ENCODE measurements around the gene IZUMO1.

GRCh38 chr19:48795685-48796070 is 49.0 kb upstream of the IZUMO1 start:
- TF ChIP-seq HNRNPLL (IDR thresholded peaks at IDR 0.05; ENCODE audit: low read depth, low read length, poor library complexity, severe bottlenecking) (no peak), JUND (CRISPR knock-in tag; IDR thresholded peaks at IDR 0.05) (no peak), EP300 (IDR thresholded peaks at IDR 0.05; ENCODE audit: low read depth in 2 of 2, low read length in 2 of 2) (no peak), EP300 (CRISPR knock-in tag; IDR thresholded peaks at IDR 0.05; ENCODE audit: borderline replicate concordance) (no peak), POLR2A (IDR thresholded peaks at IDR 0.05; ENCODE audit: insufficient read depth in 1 of 2, low read depth in 2 of 2, low read length in 2 of 2) (no peak), SP2 (CRISPR knock-in tag; IDR thresholded peaks at IDR 0.05) (no peak), CENPX (CRISPR knock-in tag; IDR thresholded peaks at IDR 0.05) (no peak), ZFX (CRISPR knock-in tag; IDR thresholded peaks at IDR 0.05; ENCODE audit: low read depth) (peak; percentile 62)
- TF ChIP-seq, protein P1, sequence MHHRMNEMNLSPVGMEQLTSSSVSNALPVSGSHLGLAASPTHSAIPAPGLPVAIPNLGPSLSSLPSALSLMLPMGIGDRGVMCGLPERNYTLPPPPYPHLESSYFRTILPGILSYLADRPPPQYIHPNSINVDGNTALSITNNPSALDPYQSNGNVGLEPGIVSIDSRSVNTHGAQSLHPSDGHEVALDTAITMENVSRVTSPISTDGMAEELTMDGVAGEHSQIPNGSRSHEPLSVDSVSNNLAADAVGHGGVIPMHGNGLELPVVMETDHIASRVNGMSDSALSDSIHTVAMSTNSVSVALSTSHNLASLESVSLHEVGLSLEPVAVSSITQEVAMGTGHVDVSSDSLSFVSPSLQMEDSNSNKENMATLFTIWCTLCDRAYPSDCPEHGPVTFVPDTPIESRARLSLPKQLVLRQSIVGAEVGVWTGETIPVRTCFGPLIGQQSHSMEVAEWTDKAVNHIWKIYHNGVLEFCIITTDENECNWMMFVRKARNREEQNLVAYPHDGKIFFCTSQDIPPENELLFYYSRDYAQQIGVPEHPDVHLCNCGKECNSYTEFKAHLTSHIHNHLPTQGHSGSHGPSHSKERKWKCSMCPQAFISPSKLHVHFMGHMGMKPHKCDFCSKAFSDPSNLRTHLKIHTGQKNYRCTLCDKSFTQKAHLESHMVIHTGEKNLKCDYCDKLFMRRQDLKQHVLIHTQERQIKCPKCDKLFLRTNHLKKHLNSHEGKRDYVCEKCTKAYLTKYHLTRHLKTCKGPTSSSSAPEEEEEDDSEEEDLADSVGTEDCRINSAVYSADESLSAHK (CRISPR knock-in tag; IDR thresholded peaks at IDR 0.05; ENCODE audit: borderline replicate concordance) = no peak

All from HepG2 (cell line).